ENCODE measurements around the gene PIEZO2. TPM values are rescaled to one million over a fixed set of nuclear protein-coding genes. Genes with fewer than 3 reads are reported as not detected.

PIEZO2 gene
- total RNA-seq, 3 donors from 2014 or later (not counting 1 experiment from before 2014, with no cell fraction given), result not detected

DNA sequence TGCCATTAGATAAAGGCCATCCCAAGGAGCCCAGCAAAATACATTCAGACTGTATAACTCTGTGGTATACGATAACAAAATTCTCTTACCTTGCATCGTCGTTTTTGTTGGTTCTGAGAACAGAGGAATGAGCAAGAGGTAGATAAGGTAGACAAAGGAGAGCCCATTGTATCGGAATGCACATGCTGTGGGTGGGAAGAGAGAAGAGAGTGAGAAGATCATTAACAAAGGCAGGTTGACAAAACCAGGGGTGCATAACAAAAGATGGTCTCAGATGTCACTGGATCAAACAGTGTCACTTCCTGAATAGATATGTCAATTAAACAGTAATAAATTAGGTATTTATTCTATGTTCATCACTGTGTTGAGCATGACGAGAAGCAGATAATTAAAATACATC lies 83.3 kb downstream of the PIEZO2 start:
- H3K4me3 Mint-ChIP-seq, result no peak overlapping the region
- H3K4me1 ChIP-seq (ENCODE audit: control insufficient read depth, insufficient read depth, low read length), result no peaks in the 10 kb centered on the region
- no peak overlapping the region for H3K27ac ChIP-seq (ENCODE audit: low read length)
- no peaks in the 10 kb centered on the region for H3K27me3 Mint-ChIP-seq (ENCODE audit: low read depth in 2 of 2)
- no peaks in the 10 kb centered on the region for H3K36me3 Mint-ChIP-seq
- 90% methylated on average over 4 of the region's 5 CpGs for WGBS (ENCODE audit: insufficient coverage)
- H3K27me3 ChIP-seq (ENCODE audit: control insufficient read depth, insufficient read depth, low read length), result no peaks in the 10 kb centered on the region
- ATAC-seq, result no peak
- DNase-seq, result no peak
- H3K9me3 Mint-ChIP-seq, result peaks cover 3 to 11% of the 10 kb centered on the region in 2 donors
- H3K36me3 ChIP-seq (ENCODE audit: control insufficient read depth, insufficient read depth, low read length), result no peaks in the 10 kb centered on the region
- no peak for TF ChIP-seq CTCF (IDR thresholded peaks at IDR 0.05)
- no peak overlapping the region for H3K27ac Mint-ChIP-seq
- H3K4me1 Mint-ChIP-seq, result no peaks in the 10 kb centered on the region
- H3K4me3 ChIP-seq (ENCODE audit: low read length), result no peak overlapping the region
- no peaks in the 10 kb centered on the region for H3K9me3 ChIP-seq (ENCODE audit: control insufficient read depth, insufficient read depth, low read length)
- intact Hi-C loops (cut with micrococcal nuclease), result no loop called here

DNA sequence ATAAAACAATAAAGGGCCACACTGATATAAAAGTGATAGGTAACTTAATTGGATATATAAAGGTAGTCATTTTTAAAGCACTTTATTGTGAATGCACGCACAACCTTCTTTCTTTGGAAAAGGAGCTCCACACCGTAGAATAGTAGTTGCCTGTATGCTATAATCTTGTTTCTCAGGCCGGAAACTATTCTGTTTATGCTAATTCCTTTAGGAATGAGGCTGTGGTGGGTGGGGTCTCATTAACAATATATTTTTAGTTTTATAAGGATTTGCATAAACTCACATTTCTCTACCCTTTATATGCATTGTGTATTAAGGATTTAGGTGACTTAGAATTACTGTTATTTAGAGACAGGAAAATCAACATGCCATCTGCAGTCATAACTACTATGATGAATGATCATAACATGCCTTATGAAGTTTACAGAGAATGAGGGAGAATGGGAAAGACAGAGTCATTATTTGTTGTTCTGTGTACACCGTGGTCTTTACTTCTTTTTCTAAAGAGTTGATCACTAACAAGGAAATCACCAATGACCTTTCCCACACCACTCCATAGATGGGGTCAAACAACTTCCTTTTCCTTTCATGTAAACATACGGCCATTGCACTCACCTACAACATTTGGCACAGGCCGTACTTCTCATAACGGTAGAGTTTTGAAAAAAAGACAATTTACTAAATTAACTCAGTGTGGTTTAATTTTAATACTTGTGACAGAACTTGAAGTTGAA lies 84.5 kb downstream of the PIEZO2 start:
- H3K27me3 ChIP-seq (ENCODE audit: control insufficient read depth, insufficient read depth, low read length), result no peaks in the 10 kb centered on the region
- no peak for ATAC-seq
- intact Hi-C loops (cut with micrococcal nuclease), result no loop called here
- H3K9me3 Mint-ChIP-seq, result peaks cover 7 to 9% of the 10 kb centered on the region in 2 donors
- DNase-seq, result no peak
- no peak overlapping the region for H3K27ac Mint-ChIP-seq
- H3K4me3 Mint-ChIP-seq, result no peak overlapping the region
- no peaks in the 10 kb centered on the region for H3K36me3 ChIP-seq (ENCODE audit: control insufficient read depth, insufficient read depth, low read length)
- no peaks in the 10 kb centered on the region for H3K9me3 ChIP-seq (ENCODE audit: control insufficient read depth, insufficient read depth, low read length)
- no peaks in the 10 kb centered on the region for H3K36me3 Mint-ChIP-seq
- 79% methylated on average over 3 of the region's 7 CpGs for WGBS (ENCODE audit: insufficient coverage)
- no peak for TF ChIP-seq CTCF (IDR thresholded peaks at IDR 0.05)
- no peaks in the 10 kb centered on the region for H3K4me1 Mint-ChIP-seq
- H3K4me3 ChIP-seq (ENCODE audit: low read length), result no peak overlapping the region
- no peaks in the 10 kb centered on the region for H3K4me1 ChIP-seq (ENCODE audit: control insufficient read depth, insufficient read depth, low read length)
- no peaks in the 10 kb centered on the region for H3K27me3 Mint-ChIP-seq (ENCODE audit: low read depth in 2 of 2)
- H3K27ac ChIP-seq (ENCODE audit: low read length), result no peak overlapping the region

GRCh38 chr18:11064106-11064505 lies 85.3 kb downstream of the PIEZO2 start:
- no peaks in the 10 kb centered on the region for H3K4me1 Mint-ChIP-seq

More at GRCh38 chr18:11064106-11064505, 85.3 kb downstream of the PIEZO2 start:
- Histone ChIP-seq H3K4me1 (ENCODE audit: control insufficient read depth, insufficient read depth, low read length) (no peaks in the 10 kb centered on the region), H3K9me3 (ENCODE audit: control insufficient read depth, insufficient read depth, low read length) (no peaks in the 10 kb centered on the region), H3K27me3 (ENCODE audit: control insufficient read depth, insufficient read depth, low read length) (no peaks in the 10 kb centered on the region), H3K36me3 (ENCODE audit: control insufficient read depth, insufficient read depth, low read length) (no peaks in the 10 kb centered on the region), H3K4me3 (ENCODE audit: low read length) (no peak overlapping the region), H3K27ac (ENCODE audit: low read length) (no peak overlapping the region)
- TF ChIP-seq CTCF (IDR thresholded peaks at IDR 0.05), result no peak
- DNase-seq, result no peak
- peaks cover 7 to 9% of the 10 kb centered on the region in 2 donors for H3K9me3 Mint-ChIP-seq
- 92% methylated on average over 2 of the region's 2 CpGs for WGBS (ENCODE audit: insufficient coverage)
- no peaks in the 10 kb centered on the region for H3K36me3 Mint-ChIP-seq
- no peak for ATAC-seq
- no peaks in the 10 kb centered on the region for H3K27me3 Mint-ChIP-seq (ENCODE audit: low read depth in 2 of 2)
- H3K4me3 Mint-ChIP-seq, result no peak overlapping the region
- intact Hi-C loops (cut with micrococcal nuclease), result no loop called here
- no peak overlapping the region for H3K27ac Mint-ChIP-seq
